Astrocyte of the spinal cord (primary cell): ENCODE results near the gene CYP17A1.

Source experiments
- DNase-seq: peaks from one replicate; pipeline ENCODE4 v3.0.0; 2011; ENCODE audit warnings: low read depth, low spot score
- H3K4me3 ChIP-seq: 2 replicates; pipeline ENCODE4 v1.5.1; 2011; ENCODE audit warnings: low read depth, mild to moderate bottlenecking, low read length, moderate library complexity
- in situ Hi-C: cut with HindIII; loops from 2 replicates; pipeline ENCODE4 v1.10.0; 2017; ENCODE audit warnings: low sequenced_read_pairs
- TF ChIP-seq, protein P1 (sequence below): IDR thresholded peaks from 2 replicates; pipeline ENCODE4 v1.5.1; 2012; ENCODE audit warnings: low read depth, mild to moderate bottlenecking, low read length, inconsistent platforms

The CYP17A1 gene

GRCh38 chr10:102782673-102783551, 54.3 kb downstream of the CYP17A1 start:
- in situ Hi-C loops: no loop called here
- peak; percentile 97 for DNase-seq

GRCh38 chr10:102781921-102782557, 55.2 kb downstream of the CYP17A1 start:
- TF ChIP-seq, protein P1, sequence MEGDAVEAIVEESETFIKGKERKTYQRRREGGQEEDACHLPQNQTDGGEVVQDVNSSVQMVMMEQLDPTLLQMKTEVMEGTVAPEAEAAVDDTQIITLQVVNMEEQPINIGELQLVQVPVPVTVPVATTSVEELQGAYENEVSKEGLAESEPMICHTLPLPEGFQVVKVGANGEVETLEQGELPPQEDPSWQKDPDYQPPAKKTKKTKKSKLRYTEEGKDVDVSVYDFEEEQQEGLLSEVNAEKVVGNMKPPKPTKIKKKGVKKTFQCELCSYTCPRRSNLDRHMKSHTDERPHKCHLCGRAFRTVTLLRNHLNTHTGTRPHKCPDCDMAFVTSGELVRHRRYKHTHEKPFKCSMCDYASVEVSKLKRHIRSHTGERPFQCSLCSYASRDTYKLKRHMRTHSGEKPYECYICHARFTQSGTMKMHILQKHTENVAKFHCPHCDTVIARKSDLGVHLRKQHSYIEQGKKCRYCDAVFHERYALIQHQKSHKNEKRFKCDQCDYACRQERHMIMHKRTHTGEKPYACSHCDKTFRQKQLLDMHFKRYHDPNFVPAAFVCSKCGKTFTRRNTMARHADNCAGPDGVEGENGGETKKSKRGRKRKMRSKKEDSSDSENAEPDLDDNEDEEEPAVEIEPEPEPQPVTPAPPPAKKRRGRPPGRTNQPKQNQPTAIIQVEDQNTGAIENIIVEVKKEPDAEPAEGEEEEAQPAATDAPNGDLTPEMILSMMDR: no peak
- H3K4me3 ChIP-seq: no peak overlapping the region
- in situ Hi-C loops: no loop called here

More at GRCh38 chr10:102782673-102783551, 54.3 kb downstream of the CYP17A1 start:
- TF ChIP-seq, protein P1: no peak
- H3K4me3 ChIP-seq: no peak overlapping the region

DNA sequence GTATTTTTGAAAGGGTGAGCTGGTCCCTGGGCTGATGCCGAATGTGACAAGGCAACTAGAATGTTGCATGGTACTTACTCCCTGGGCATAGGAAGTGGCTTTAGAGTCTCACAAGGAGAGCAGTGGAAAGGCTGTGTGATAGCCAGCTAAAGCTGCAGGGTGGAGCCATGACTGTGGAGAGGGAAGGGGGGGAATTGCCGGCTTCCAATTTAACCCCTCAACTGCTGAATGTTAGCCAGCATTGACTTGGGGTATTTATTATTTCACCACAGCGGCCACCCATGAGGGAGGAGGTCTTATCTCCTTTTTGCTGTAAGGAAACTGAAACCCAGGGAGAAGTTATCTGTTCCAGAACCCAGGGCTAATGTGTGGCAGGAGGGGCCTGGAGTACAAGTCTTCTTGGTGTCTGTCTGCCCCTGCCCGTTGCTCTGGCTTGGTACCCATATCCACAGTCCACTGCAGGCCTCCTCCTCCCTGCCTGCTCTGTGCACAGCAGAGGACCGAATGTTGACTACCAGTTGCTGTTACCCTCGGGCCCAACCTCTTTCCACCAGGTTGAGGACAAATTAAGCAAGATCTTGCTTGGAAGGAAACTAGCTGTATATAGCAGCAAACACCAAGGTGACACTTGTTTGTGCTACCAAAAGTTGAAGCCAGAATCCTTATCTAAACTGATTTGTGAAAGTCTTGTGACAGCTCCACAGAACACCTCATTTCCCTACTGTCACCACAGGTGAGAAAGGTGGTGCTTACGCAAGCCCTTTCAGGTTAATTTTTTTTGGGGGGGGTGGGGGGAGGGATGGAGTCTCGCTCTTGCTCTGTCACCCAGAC, 55.9 kb downstream of the CYP17A1 start:
- TF ChIP-seq, protein P1: no peak
- in situ Hi-C loops: no loop called here
- peak; percentile 37 for DNase-seq
- no peak overlapping the region for H3K4me3 ChIP-seq

More at GRCh38 chr10:102781921-102782557, 55.2 kb downstream of the CYP17A1 start:
- peak; percentile 66 for DNase-seq
